SK-N-SH treated with all-trans-retinoic acid at 6 μM for 48 hours (cell line): ENCODE measurements around the gene CD19.

Experiments used
- CREB5 ChIP-seq: fragments of 250-450 bp; sonication (Bioruptor Pico); IDR thresholded peaks from 2 replicates; pipeline ENCODE4 v1.5.1; 2020; ENCODE audit warnings: low read depth, mild to moderate bottlenecking, moderate library complexity
- CSDC2 ChIP-seq: fragments of 250-450 bp; sonication (Bioruptor Pico); IDR thresholded peaks from 2 replicates; pipeline ENCODE4 v1.5.0; 2020; ENCODE audit warnings: mild to moderate bottlenecking, moderate library complexity
- CSRNP3 ChIP-seq: fragments of 250-450 bp; sonication (Bioruptor Pico); IDR thresholded peaks from 2 replicates; pipeline ENCODE4 v1.5.1; 2021; ENCODE audit warnings: mild to moderate bottlenecking, moderate library complexity
- ESRRG ChIP-seq: fragments of 250-450 bp; sonication (Bioruptor Pico); IDR thresholded peaks from 2 replicates; pipeline ENCODE4 v1.6.1; 2021; ENCODE audit warnings: mild to moderate bottlenecking
- GLIS3 ChIP-seq: fragments of 250-450 bp; sonication (Bioruptor Pico); IDR thresholded peaks from 2 replicates; pipeline ENCODE4 v1.5.0; 2020; ENCODE audit warnings: mild to moderate bottlenecking, moderate library complexity
- OSR1 ChIP-seq: fragments of 250-450 bp; sonication (Bioruptor Pico); IDR thresholded peaks from 2 replicates; pipeline ENCODE4 v1.8.0; 2022; ENCODE audit warnings: moderate library complexity, mild to moderate bottlenecking, inconsistent platforms
- PATZ1 ChIP-seq: fragments of 250-450 bp; sonication (Bioruptor Pico); IDR thresholded peaks from 2 replicates; pipeline ENCODE4 v1.8.0; 2020; ENCODE audit warnings: mild to moderate bottlenecking, moderate library complexity, borderline replicate concordance
- POU6F1 ChIP-seq: fragments of 250-450 bp; sonication (Bioruptor Pico); IDR thresholded peaks from 2 replicates; pipeline ENCODE4 v1.8.0; 2021; ENCODE audit warnings: low read depth, mild to moderate bottlenecking, moderate library complexity, borderline replicate concordance
- RARB ChIP-seq: fragments of 250-450 bp; sonication (Bioruptor Pico); IDR thresholded peaks from 2 replicates; pipeline ENCODE4 v1.8.0; 2021; ENCODE audit warnings: mild to moderate bottlenecking, moderate library complexity
- TCF4 ChIP-seq: fragments of 250-450 bp; sonication (Bioruptor Pico); IDR thresholded peaks from 2 replicates; pipeline ENCODE4 v1.8.0; 2021; ENCODE audit warnings: mild to moderate bottlenecking, moderate library complexity, borderline replicate concordance
- TOX ChIP-seq: fragments of 250-450 bp; sonication (Bioruptor Pico); IDR thresholded peaks from 2 replicates; pipeline ENCODE4 v1.8.0; 2021; ENCODE audit warnings: mild to moderate bottlenecking, moderate library complexity, borderline replicate concordance
- TSHZ2 ChIP-seq: fragments of 250-450 bp; sonication (Bioruptor Pico); IDR thresholded peaks from 2 replicates; pipeline ENCODE4 v1.5.0; 2020; ENCODE audit warnings: mild to moderate bottlenecking, moderate library complexity
- ZFP3 ChIP-seq: fragments of 250-450 bp; sonication (Bioruptor Pico); IDR thresholded peaks from 2 replicates; pipeline ENCODE4 v1.5.0; 2020; ENCODE audit warnings: mild to moderate bottlenecking, moderate library complexity
- ZNF565 ChIP-seq: fragments of 450-650 bp; formaldehyde crosslinking; conservative IDR thresholded peaks from 2 replicates; pipeline ENCODE4 v1.5.0; 2020; ENCODE audit warnings: low read depth, mild to moderate bottlenecking, moderate library complexity

GRCh38 chr16:28933171-28933570, 1.4 kb downstream of the CD19 start:
- no peak for TF ChIP-seq GLIS3 (CRISPR knock-in tag)
- no peak for TF ChIP-seq RARB (CRISPR knock-in tag)
- no peak for TF ChIP-seq ZFP3 (CRISPR knock-in tag)
- TF ChIP-seq CREB5 = no peak
- TF ChIP-seq TOX (CRISPR knock-in tag) = no peak
- no peak for TF ChIP-seq PATZ1 (CRISPR knock-in tag)
- TF ChIP-seq OSR1 (CRISPR knock-in tag) = no peak
- no peak for TF ChIP-seq ESRRG (CRISPR knock-in tag)
- no peak for TF ChIP-seq ZNF565
- TF ChIP-seq CSRNP3 (CRISPR knock-in tag) = no peak
- TF ChIP-seq TSHZ2 = no peak
- TF ChIP-seq TCF4 (CRISPR knock-in tag) = no peak
- TF ChIP-seq POU6F1 (CRISPR knock-in tag) = no peak
- no peak for TF ChIP-seq CSDC2 (CRISPR knock-in tag)
